Prostate gland (tissue), 2 donors: ENCODE measurements around the gene CD46. TPM values are rescaled to one million over a fixed set of nuclear protein-coding genes. Genes with fewer than 3 reads are reported as not detected.

ENCODE experiments used
- microRNA counts, 2 donors: library from miRNA; unstranded; fragments of <30 nt; microRNA quantifications; one replicate each; lab custom pipeline; 2016 to 2017
- small RNA-seq, 2 donors: library from RNA; depleted of rRNA; stranded (forward); fragments of <200 nt; gene quantifications; one replicate each; pipeline ENCODE3, GENCODE V24; 2016
- total RNA-seq, 2 donors: library from RNA; depleted of rRNA; stranded (reverse); fragments of >200 nt; gene quantifications; one replicate each; pipeline ENCODE4 v1.1.0, GENCODE V29; 2016

CD46 gene
- total RNA-seq, 2 donors from 2014 or later, result 173 to 327 TPM

MicroRNA genes within 50 kb of the gene (microRNA counts, 767-probe panel; counts per million panel counts)
- microRNA hsa-miR-29b-3p (lab: Ali Mortazavi, UCI) (4,558 to 4,782 counts per million in 2 donors), microRNA hsa-miR-29c-3p (lab: Ali Mortazavi, UCI) (3,719 to 4,123 counts per million in 2 donors)

Small RNA genes lying within 50 kb of the gene (small RNA-seq; reads per million reads assigned to genes)
- gene RNA5SP534, result 0 reads per million in 2 donors

Other genes with a start within 250 kb of the CD46 start
- gene CR1L, start 106.9 kb upstream of the CD46 start, total RNA-seq, result not detected
- 10 to 100 TPM in 1 of 2 donors, 1 to 10 TPM in 1; 9.8 to 47.7 TPM for gene CD34, start 159.1 kb downstream of the CD46 start, total RNA-seq